HG02870 (cell line): Measurements from ENCODE around the gene LOXL1.

Experiments used
- ATAC-seq: cut with Tn5 transposase; IDR thresholded peaks from one replicate; pipeline ENCODE4 v1.9.1; 2021; ENCODE audit warnings: mild to moderate bottlenecking, moderate library complexity; ENCODE audit not compliant: unreplicated experiment

LOXL1 gene

DNA sequence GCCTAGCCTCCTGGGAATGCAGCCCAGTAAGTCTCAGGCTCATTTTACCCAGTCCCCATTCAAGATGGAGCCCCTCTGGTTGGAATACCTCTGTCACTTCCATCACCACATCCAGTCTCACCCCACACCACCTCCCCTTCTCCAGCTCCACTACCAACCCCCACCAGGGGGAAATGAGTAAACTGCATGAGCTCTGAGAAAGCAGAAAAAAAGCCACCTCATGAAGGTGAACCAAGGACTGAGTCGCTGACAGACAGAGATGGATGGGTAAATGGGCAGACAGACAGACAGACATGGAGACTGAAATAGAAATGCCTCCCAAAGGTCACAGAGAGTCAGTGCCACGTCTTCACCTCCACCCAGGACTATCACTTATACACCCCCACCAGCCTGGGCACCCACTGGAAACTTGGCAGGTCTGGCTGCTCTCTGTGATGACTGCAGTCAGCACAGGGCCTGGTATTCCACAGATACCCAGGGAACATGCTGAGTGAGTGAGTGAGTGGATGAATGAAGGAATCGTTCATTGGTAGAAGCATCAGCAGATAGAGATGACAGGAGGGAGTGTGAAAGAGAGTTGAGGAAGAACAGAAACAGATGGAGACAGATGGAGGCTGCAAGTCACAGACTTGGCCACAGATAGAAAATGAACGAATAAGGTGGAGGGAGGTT, 4.9 kb upstream of the LOXL1 start:
- no peak for ATAC-seq

DNA sequence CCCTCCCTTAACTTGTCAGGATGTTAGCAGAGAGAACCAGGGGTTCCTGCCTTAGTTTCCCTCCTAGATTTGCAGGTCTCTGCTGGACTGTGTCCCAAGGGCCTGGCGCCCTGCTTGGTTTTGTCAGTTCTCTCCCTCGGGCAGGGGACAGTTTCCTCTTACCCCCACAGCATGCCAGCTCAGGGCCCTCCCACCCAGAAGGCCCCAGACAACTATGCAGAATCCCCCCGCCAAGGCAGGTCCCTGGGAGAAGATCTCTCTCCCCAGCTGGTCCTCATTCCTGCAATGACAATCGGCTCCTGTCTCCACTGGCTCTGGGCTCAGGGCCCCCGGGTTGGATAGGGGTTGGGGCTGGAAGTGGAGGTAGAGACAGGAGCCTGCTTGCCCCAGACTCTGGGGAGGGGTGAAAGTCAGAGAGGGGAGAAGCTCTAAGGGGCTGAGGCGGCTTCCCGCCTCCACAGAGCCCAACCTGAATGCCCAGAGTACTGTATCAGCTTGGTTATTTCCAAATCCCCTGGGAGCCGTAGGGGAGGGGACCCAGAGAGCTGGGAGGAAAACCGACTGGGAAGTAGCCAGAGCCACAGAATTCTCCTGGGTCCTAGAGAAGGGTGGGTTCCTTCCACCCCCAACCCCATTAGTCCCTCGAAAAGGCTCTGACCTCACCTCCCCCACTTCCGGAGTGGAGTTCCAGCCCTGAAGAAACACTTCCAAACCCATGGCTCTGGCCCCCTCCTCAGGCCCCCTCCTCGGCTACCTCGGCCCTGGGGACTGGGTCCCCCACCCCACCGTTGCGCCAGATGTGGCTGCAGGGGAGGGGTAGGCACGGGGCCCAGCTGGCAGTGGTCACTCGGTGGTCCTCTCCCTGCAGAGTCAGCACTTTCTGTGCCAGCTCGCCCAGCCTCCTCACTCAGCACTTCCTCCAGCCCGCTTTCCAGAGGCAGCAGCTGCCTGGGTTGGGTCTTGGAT, 3.8 kb upstream of the LOXL1 start:
- no peak for ATAC-seq

DNA sequence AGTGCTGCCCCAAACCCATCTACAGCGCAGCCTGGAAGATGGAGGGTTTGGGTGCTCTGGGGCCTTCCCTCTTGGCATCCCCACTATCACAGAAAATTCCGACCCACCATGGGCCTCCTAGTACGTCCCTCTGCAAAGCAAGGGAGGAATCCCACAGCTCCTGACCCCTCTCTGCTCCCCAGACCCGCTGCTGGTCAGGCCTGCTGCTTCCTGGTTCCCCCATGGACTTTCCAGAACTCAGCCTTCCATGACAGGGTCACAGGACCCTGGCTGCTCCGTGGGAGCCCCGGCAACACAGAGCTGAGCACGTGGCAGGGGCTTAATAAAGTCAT, 3.1 kb upstream of the LOXL1 start:
- no peak for ATAC-seq

DNA sequence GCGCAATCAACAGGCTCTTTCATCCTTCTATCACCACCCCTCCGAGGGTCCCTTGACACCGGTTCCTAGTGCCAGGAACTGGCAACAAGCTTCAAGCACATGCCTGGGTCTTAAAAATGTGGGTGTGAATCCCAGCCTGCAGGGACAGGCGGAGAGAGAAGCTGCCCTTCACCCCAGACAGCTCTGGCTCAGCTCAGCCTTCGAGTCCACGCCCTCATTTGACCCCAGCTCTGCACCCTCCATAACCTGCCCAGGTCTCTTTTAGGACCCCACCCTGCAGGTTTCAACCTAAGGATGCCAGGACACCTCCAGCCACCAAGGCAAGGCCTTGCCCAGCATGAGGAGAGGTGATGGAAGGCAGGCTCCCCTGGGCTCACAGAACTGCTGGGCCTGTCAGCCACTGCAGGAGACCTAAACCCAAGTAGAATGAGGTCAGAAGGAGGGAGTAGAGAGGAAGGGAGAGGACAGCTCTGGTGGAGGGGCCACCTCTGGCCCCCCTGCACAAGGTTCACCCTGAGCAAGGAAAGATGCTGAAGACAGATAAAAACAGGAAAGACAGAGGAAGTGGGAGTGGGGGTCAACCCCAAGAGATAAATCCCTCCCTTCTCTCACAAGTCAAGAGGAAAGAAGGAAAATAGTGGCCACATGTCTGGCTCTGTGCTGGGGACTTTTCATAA, 2.6 kb upstream of the LOXL1 start:
- ATAC-seq: no peak

DNA sequence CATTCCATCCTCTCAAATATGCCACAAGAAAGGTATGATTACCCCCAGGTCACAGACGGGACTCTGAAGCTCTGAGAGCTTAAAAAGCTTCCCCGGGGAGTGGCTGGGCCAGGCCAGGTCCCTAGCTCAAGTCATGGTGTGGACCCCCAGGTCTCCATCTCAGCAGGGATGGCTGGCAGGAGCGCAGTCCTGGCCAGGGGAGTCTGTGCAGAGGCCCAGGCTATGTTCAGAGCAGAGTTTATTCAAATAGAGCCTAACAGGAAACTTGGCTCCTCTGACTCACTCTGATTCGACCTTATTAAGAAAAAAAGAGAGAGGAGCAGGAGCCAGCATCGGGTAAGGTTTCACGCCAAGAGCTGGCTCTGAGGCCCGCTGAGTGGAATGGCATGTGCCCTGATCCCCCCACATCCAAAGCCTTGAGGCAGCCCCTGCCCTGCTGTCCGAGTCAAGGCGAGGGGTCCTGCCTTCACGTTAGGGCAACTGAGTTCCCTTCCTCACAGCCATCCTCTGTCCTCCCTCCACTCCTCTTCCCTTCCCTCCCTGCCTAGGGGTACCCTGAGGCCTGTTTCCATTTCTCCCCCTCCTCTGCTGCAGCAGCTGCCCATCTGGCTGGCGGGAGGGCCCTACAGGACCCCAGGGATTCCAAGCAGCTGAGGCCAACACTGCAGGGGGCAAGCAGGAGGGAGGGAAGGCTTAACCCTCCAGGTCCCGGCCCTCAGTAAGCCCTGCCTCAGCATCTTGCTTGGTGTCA, 1.9 kb upstream of the LOXL1 start:
- no peak for ATAC-seq

DNA sequence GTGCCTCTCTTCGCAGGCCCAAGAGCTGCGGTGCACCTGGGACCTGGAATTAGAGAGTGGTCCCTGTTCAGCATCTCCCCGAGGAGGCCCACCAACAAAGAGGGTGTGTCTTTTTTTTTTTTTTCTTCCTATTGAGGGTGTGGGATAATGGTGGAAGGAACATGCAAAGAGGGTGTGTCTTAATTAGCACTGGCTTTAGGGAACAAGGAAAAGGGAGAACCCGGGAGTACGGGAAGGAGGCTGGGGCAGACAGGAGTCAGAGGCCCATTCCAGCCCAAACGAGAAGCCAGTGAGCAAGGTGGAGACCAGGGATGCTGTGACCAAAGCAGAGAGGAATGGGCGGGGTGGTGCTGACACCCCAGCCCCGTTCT, 429 bp upstream of the LOXL1 start:
- no peak for ATAC-seq

DNA sequence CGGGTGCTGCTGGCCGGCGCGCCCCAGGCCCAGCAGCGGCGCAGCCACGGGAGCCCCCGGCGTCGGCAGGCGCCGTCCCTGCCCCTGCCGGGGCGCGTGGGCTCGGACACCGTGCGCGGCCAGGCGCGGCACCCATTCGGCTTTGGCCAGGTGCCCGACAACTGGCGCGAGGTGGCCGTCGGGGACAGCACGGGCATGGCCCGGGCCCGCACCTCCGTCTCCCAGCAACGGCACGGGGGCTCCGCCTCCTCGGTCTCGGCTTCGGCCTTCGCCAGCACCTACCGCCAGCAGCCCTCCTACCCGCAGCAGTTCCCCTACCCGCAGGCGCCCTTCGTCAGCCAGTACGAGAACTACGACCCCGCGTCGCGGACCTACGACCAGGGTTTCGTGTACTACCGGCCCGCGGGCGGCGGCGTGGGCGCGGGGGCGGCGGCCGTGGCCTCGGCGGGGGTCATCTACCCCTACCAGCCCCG, 777 bp downstream of the LOXL1 start:
- ATAC-seq: no peak

DNA sequence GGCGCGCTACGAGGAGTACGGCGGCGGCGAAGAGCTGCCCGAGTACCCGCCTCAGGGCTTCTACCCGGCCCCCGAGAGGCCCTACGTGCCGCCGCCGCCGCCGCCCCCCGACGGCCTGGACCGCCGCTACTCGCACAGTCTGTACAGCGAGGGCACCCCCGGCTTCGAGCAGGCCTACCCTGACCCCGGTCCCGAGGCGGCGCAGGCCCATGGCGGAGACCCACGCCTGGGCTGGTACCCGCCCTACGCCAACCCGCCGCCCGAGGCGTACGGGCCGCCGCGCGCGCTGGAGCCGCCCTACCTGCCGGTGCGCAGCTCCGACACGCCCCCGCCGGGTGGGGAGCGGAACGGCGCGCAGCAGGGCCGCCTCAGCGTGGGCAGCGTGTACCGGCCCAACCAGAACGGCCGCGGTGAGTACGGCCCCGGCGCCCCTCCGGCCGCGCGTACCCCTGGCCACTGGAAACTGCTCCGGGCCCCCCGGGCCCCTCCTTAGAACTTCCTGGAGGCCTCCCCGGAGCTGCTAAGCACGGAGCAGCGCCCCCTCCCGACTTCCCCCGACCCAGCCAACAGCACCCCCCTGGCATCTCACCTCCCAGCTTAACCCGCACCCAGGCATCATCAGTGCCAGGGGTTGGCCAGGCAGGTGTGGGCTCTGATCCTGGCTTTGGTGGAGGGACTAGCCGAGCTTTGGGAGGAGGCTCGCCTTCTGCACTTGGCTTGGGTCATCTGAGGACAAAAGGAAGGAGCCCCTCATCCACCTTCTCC, 1.4 kb downstream of the LOXL1 start:
- no peak for ATAC-seq

DNA sequence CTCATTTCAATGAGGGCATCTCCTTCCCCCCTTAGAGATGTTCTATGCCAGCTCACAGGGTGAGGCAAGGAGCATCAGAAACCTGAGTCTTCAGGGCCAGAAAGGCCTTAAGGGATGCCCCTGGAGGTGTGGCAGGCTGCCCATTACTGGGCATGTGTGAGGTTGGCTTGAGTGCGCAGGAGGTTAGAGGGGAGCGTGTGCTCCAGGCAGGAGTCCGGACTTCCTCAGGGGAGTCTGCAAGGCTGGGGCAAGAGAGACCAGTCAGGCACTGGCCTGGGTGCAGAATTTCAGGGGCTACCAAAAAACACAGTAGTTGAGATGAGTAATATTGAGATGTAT, 1.9 kb downstream of the LOXL1 start:
- ATAC-seq: no peak

DNA sequence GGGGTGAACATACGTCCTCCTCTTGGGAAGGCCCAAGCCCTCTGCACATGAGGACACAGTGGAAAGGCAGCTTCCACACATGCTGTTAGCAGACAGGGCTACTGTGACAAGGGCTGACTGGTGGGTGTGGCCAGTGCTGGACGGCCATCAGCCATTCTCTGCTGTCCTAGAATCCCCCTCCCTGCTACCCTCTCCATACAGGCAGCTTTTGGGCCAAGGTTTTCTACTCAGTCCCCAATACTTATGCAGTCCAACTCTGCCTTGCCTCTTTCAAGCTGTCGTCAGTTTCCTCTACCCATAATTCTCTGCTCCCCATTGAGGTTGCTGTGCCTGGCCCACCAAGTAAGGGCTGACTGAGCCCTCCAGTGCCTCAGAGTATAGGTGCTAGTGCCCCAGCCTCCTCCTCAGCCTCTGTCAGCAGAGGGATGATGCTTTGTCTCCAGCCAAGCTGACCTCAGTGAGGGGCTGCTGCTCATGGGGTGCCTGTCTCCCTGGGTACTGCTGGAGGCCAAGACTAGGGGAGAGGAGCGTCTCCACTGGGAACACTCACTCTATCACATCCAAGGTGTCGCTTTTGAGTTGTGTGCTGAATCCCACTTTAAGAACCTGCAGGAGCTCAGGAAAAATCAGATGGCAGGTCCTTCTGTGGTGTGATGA, 2.8 kb downstream of the LOXL1 start:
- ATAC-seq: no peak

DNA sequence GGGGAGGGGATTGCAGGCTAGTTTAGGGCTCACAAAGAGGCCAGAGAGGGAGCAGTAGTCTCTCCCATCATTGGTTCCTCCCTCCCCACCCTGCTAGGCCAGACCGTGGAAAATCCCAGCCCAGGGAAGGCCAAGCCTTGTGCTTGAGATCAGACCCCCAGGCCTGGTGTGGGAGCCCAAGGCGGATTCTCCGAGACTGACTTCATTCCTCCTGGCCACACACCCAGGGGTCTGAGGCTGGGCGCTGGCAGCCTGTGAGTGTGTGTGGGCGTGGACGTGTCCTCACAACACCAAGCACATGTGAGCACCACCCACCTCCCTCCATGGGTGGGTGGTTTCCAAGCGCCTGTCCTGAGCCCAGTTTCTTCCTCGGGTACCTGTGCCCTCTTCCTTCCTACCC, 4.1 kb downstream of the LOXL1 start:
- ATAC-seq: no peak

DNA sequence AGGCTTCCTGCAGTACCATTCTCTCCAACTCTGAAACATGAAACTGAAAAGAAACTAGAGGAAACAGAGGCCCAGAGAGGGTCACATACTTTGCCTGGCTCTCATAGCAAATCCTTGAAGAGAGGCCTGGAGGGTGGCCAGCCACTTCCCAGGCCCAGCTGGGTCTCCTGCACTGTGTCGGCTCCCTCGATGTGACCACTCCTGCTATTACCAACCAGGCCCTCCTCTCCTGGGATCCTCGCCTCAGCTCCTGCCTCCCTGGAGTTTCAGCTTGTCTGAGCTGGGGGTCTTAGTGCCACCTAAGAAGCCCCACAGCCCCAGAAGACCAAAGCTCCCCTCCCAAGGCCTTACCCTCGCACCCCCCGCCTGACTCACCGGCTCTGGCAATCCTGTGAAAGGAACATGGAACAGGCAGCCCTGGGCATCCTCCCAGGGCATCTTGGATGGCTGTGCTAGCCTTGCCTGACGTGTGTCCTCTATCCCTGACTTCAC, 4.6 kb downstream of the LOXL1 start:
- no peak for ATAC-seq

DNA sequence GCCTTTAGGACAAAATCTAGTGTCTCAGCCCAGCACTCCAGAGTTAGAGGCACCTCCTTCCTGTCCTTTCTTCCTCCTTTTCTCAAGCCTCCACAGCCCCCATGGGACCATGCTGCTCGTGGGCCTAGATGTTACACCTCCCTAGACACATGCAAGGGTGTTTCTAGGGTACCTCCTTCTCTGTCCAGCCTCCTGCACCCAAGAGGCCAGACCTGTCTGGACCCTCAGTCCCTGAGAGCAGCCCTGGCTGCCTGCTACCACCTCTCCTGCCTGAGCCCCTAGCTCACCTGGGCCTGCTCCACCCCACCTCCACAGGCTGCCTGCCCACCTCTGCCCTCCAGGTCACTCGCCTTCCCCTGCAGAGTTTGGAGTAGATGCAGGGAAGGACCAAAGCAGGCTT, 5.2 kb downstream of the LOXL1 start:
- no peak for ATAC-seq

DNA sequence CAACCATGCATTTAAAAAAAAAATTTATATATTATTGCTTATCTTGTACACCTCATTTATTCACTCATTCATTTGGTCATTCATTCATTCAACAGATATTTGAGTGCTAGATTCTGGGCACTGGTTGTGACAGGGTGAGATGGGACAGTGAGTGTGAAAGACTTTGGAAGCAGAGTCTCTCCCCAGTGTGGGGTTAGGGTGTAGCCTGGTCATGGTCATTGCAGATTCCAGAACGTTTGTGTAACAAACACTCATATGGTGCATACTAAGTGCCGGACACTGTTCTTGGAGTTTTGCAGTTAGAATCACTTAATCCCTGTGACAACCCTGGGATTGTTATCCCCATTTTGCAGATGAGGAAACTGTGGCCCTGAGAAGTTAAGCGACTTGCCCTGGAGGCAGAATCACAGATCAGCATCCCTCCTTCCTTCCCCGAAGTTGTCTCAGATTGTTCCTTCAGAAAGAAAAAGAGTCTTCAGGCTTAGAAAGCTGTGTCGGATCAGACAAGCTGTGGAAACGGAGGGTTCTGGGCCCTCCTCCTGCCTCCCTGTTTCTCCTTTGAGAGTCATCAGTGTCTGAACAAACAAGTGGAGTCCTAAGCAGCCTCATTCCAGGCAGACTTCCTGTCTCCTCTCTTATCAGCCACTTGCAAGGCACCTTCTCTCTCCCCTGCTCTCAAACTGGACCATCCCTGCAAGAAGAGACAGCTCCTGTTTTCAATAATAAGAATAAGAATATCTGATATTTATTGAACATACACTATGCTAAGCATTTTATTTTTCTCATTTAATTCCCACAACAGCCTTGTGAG, 6.3 kb downstream of the LOXL1 start:
- no peak for ATAC-seq

DNA sequence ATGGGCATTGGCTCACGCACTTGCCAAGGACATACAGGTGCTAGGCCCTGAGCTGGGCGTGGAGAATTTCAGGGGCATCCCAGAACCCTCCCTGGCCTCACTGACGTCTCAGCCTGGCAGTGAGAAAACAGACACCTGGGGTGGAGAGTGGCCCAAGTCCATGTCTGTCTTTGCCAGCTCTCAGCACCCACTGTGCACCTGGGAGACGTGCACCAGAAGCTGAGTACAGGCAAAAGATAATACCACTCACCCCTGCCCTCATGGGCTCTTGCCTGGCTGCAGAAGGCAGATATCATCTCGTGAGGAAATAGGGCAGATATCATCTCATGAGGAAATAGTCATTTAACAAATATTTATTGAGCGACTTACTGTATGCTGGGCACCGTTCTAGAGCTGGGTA, 8.0 kb downstream of the LOXL1 start:
- no peak for ATAC-seq

DNA sequence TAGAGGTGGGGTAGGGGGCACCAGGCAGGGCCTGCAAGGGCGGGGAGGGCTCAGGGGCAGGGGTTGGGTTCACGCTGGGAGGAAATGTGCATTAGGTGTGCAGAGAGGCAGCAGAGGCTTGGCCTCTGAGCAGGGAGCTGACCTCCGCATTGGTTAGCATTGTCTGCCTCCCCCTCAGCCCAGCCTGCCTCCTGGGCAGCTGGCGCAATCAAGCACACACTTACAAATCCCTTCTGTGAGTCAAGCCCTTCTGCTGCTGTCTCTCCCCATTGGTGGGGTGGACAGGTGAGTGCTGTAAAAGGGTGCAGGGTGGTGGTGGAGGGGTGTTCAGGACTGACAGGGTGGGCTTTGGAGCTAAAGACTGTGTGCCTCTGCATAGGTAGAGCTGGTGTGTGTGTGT, 9.3 kb downstream of the LOXL1 start:
- no peak for ATAC-seq

DNA sequence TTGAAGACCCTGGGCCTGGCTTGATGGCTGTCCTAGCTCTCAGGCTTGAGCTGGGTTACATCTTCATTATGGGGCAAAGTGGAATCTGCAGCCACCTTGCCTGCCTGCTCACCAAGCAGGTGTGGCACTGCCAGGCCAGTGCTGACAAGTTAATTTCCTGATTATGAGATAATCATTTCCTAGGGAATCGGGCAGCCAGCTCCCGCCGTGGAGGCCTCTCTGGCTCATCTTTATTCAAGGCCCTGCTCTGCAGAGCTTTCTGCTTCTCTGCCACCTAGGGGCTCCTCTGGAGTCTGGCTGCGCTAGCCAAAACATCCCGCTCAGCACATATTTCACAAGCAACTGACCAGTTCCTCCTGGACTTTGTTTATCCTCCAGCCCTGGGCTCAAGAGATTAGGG, 9.9 kb downstream of the LOXL1 start:
- no peak for ATAC-seq

DNA sequence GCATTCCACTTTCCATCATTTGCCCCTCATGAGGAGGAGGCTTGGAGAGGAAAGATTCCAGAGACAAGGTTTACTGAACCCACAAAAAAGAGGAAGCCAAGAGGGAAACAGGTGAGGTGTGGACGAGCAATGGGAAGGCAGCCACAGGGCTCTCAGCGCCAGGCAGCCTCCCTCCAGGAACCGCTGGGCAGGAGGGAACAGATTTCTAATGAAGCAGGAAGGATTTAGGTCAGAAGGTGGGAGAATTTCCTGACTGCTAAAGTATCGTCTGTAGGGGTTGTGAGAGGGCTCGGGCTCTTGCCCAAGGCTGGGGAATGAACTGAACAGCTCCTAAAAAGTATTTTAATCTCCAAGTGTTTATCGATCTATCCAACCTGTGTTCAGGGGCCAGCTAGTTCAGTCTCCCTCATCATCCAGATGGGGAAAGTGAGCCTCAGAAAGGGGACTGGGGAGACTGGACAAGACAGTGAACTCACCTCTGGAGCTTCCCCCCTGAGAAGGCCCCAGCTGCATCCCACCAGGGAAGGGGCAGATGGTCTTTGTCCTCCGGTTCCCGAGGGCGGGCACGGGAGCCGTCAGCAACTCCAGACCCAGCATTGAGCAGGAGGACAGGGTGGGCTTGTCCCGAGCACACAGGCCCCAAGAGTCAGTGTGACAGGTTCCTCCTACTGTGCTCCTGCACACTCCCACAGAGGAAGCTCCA, 10.5 kb downstream of the LOXL1 start:
- no peak for ATAC-seq
